ENCODE measurements around the gene PPP2R2C. TPM values are rescaled to one million over a fixed set of nuclear protein-coding genes. Genes with fewer than 3 reads are reported as not detected.

The PPP2R2C gene
- polyA plus RNA-seq, 1 donor from 2014 or later, result not detected

- Mint-ChIP-seq H3K4me1 (no peaks in the 10 kb centered on the region), H3K4me3 (no peak overlapping the region), H3K27me3 (peaks cover 5% of the 10 kb centered on the region), H3K27ac (no peak overlapping the region), H3K9me3 (peaks cover 4 to 15% (median 6%) of the 10 kb centered on the region in 3 donors), H3K36me3 (peaks cover 2% of the 10 kb centered on the region)
These were observed 8.2 kb upstream of the PPP2R2C start for GRCh38 chr4:6480534-6481088.

- Mint-ChIP-seq H3K4me1 (no peaks in the 10 kb centered on the region), H3K9me3 (peaks cover 0 to 8% (median 2%) of the 10 kb centered on the region in 3 donors), H3K4me3 (no peak overlapping the region), H3K27ac (no peak overlapping the region), H3K27me3 (peaks cover 7% of the 10 kb centered on the region), H3K36me3 (no peaks in the 10 kb centered on the region)
These were observed 6.3 kb upstream of the PPP2R2C start for GRCh38 chr4:6478546-6479220.

GRCh38 chr4:6476893-6477292 is 4.5 kb upstream of the PPP2R2C start:
- H3K9me3 Mint-ChIP-seq, result peaks cover 0 to 8% (median 2%) of the 10 kb centered on the region in 3 donors
- peaks cover 11% of the 10 kb centered on the region for H3K27me3 Mint-ChIP-seq
- H3K4me1 Mint-ChIP-seq, result peaks cover 0 to 2% (median 0%) of the 10 kb centered on the region in 3 donors
- H3K27ac Mint-ChIP-seq, result no peak overlapping the region
- H3K36me3 Mint-ChIP-seq, result no peaks in the 10 kb centered on the region
- H3K4me3 Mint-ChIP-seq, result no peak overlapping the region

- Mint-ChIP-seq H3K27me3 (peaks cover 14% of the 10 kb centered on the region), H3K4me1 (peaks cover 0 to 2% (median 0%) of the 10 kb centered on the region in 3 donors), H3K4me3 (no peak overlapping the region), H3K36me3 (no peaks in the 10 kb centered on the region), H3K27ac (no peak overlapping the region), H3K9me3 (peaks cover 0 to 8% (median 2%) of the 10 kb centered on the region in 3 donors)
These were observed 3.1 kb upstream of the PPP2R2C start for GRCh38 chr4:6475492-6476020.

DNA sequence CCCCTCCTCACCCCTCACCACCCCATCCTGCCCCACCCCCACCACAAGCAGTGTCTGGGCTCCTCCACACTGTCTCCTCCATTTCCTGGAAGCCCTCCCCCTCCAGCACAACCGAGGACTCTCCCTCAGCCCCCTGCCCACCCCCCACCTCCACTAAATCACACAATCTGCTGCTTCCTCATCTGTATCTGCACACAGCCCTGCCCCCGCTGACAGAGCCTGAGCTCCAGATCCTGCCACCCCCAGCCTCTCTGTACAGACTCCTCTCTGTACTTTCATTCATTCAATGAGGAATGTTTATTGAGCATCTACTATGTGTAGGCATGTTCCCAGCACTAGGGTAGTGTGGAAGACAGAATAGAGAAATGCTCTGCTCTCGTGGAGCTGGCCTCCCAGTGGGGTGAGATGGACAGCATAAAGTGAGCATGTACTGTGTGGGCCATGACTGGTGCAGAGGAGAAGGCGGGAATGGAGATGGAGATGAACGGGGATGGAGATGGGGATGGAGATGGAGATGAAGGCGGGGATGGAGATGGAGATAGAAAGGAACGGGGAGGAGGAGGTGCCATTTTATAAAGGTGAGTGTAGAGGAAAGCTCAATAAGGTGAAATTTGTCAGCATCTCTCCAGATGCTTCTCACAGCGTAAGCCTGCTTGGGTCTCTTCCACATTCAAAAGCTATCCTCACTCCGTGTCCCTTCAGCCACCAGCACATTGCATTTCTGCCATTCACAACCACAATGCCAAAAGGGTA is 2.5 kb upstream of the PPP2R2C start:
- H3K36me3 Mint-ChIP-seq, result no peaks in the 10 kb centered on the region
- H3K9me3 Mint-ChIP-seq, result peaks cover 0 to 8% (median 2%) of the 10 kb centered on the region in 3 donors
- peak overlapping the region in 1 of 4 donors; percentile 70 for H3K4me3 Mint-ChIP-seq
- peaks cover 18% of the 10 kb centered on the region for H3K27me3 Mint-ChIP-seq
- H3K27ac Mint-ChIP-seq, result no peak overlapping the region
- H3K4me1 Mint-ChIP-seq, result peaks cover 0 to 2% (median 0%) of the 10 kb centered on the region in 3 donors

- Mint-ChIP-seq H3K9me3 (peaks cover 0 to 8% (median 2%) of the 10 kb centered on the region in 3 donors), H3K4me3 (no peak overlapping the region), H3K27me3 (peaks cover 23% of the 10 kb centered on the region), H3K4me1 (peaks cover 0 to 2% (median 0%) of the 10 kb centered on the region in 3 donors), H3K36me3 (no peaks in the 10 kb centered on the region), H3K27ac (no peak overlapping the region)
These were observed 1.7 kb upstream of the PPP2R2C start for GRCh38 chr4:6474053-6474568.

- Mint-ChIP-seq H3K27me3 (peaks cover 29% of the 10 kb centered on the region), H3K4me1 (peaks cover 0 to 2% (median 0%) of the 10 kb centered on the region in 3 donors), H3K9me3 (peaks cover 0 to 8% (median 2%) of the 10 kb centered on the region in 3 donors), H3K27ac (no peak overlapping the region), H3K4me3 (peak overlapping the region in 1 of 4 donors; percentile 51), H3K36me3 (no peaks in the 10 kb centered on the region)
These were observed 1.0 kb upstream of the PPP2R2C start for GRCh38 chr4:6473264-6474052.

DNA sequence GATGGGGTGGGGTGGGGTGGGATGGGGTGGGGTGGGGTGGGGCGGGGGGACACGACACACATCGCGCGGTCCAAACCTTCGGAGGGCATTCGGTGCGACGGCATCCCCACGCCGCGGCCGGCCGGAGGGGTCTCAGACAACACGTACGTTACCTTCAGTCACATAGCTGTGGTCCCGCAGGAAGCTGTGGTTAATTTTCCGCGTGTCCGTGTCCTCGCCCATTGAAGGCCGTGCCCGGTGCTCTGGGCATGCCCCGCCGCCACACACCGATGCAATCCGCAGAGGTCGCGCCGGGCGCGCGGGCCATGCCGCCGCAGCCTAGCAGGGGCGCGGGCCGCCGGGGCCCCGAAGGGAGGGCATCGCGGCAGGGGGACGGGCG is 417 bp downstream of the PPP2R2C start:
- H3K36me3 Mint-ChIP-seq, result no peaks in the 10 kb centered on the region
- H3K4me1 Mint-ChIP-seq, result peaks cover 0 to 2% (median 2%) of the 10 kb centered on the region in 3 donors
- peaks cover 0 to 6% (median 2%) of the 10 kb centered on the region in 3 donors for H3K9me3 Mint-ChIP-seq
- H3K27ac Mint-ChIP-seq, result no peak overlapping the region
- peaks cover 31% of the 10 kb centered on the region for H3K27me3 Mint-ChIP-seq
- no peak overlapping the region for H3K4me3 Mint-ChIP-seq

- Mint-ChIP-seq H3K4me3 (no peak overlapping the region), H3K27ac (no peak overlapping the region), H3K4me1 (peaks cover 0 to 2% (median 2%) of the 10 kb centered on the region in 3 donors), H3K9me3 (peaks cover 0 to 6% (median 2%) of the 10 kb centered on the region in 3 donors), H3K27me3 (peaks cover 33% of the 10 kb centered on the region), H3K36me3 (no peaks in the 10 kb centered on the region)
These were observed 957 bp downstream of the PPP2R2C start for GRCh38 chr4:6471307-6472007.

- Mint-ChIP-seq H3K4me1 (peaks cover 0 to 2% (median 2%) of the 10 kb centered on the region in 3 donors), H3K27ac (no peak overlapping the region), H3K27me3 (peaks cover 33% of the 10 kb centered on the region), H3K4me3 (peak overlapping the region in 1 of 4 donors; percentile 81), H3K36me3 (no peaks in the 10 kb centered on the region), H3K9me3 (peaks cover 0 to 6% (median 0%) of the 10 kb centered on the region in 3 donors)
These were observed 1.7 kb downstream of the PPP2R2C start for GRCh38 chr4:6470502-6471306.

GRCh38 chr4:6469898-6470501 is 2.4 kb downstream of the PPP2R2C start:
- peaks cover 33% of the 10 kb centered on the region for H3K27me3 Mint-ChIP-seq

GRCh38 chr4:6469144-6469543 is 3.3 kb downstream of the PPP2R2C start:
- Mint-ChIP-seq H3K4me3 (no peak overlapping the region), H3K4me1 (peaks cover 0 to 2% (median 2%) of the 10 kb centered on the region in 3 donors), H3K27ac (no peak overlapping the region), H3K27me3 (peaks cover 32% of the 10 kb centered on the region), H3K9me3 (no peaks in the 10 kb centered on the region), H3K36me3 (no peaks in the 10 kb centered on the region)

More at GRCh38 chr4:6469898-6470501, 2.4 kb downstream of the PPP2R2C start:
- peak overlapping the region in 2 of 4 donors; percentile 30 to 81 for H3K4me3 Mint-ChIP-seq
- peaks cover 0 to 2% (median 2%) of the 10 kb centered on the region in 3 donors for H3K4me1 Mint-ChIP-seq
- no peak overlapping the region for H3K27ac Mint-ChIP-seq
- no peaks in the 10 kb centered on the region for H3K36me3 Mint-ChIP-seq
- H3K9me3 Mint-ChIP-seq, result peaks cover 0 to 5% (median 0%) of the 10 kb centered on the region in 3 donors

GRCh38 chr4:6468376-6468775 is 4.0 kb downstream of the PPP2R2C start:
- H3K9me3 Mint-ChIP-seq, result no peaks in the 10 kb centered on the region
- H3K4me1 Mint-ChIP-seq, result peaks cover 0 to 2% (median 2%) of the 10 kb centered on the region in 3 donors
- peaks cover 32% of the 10 kb centered on the region for H3K27me3 Mint-ChIP-seq
- peak overlapping the region in 1 of 3 donors; percentile 50 for H3K27ac Mint-ChIP-seq
- no peaks in the 10 kb centered on the region for H3K36me3 Mint-ChIP-seq
- H3K4me3 Mint-ChIP-seq, result peak overlapping the region in 1 of 4 donors; percentile 74

All from IgD-negative memory B cell (primary cell).